GM23248 (cell line): ENCODE results near the gene ZBTB7C.

Experiments
- EZH2 ChIP-seq: fragments of 200-600 bp; sonication (generic); IDR thresholded peaks from 2 replicates; pipeline ENCODE4 v1.6.1; 2018; ENCODE audit warnings: antibody characterized with exemption, mild to moderate bottlenecking; ENCODE audit not compliant: insufficient read depth, poor library complexity, severe bottlenecking
- EZH2phosphoT487 ChIP-seq: fragments of 200-600 bp; sonication (generic); IDR thresholded peaks from 2 replicates; pipeline ENCODE4 v1.6.1; 2018; ENCODE audit warnings: antibody characterized with exemption, moderate library complexity, mild to moderate bottlenecking, low read depth; ENCODE audit not compliant: insufficient read depth

GRCh38 chr18:48142994-48143393, 266.2 kb downstream of the ZBTB7C start:
- TF ChIP-seq EZH2 (no peak), EZH2phosphoT487 (no peak)
